ENCODE data around the gene DCAF10.
"Not testable (repeated sequence)": the region's sequence is repeated elsewhere in the genome, so short reads cannot be mapped to it uniquely, and the experiment has no call there.

DCAF10 gene

DNA sequence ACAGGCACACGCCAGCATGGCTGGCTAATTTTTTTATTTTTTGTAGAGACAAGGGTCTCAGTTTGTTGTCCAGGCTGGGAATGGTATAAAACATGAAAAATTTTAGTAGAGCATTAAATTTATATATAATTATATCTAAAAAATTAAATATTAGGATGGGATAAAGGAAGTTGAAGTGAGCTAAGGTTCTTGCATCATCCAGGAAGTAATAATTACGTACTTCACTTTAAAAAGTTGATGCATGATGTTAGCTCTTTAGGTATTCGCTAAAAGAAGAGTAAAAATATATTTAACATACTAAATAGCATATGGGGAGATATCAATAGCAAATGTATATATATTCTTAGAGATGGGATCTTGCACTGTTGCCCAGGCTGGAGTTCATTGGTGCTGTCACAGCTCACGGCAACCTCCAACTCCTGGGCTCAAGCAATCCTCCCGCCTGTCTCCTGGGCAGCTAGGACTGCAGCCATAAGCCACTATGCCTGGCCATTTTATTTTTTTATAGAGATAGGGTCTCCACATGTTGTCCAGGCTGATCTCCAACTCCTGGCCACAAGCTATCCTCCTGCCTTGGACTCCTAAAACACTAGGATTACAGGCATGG, 12.3 kb downstream of the DCAF10 start:
- no peak for TF ChIP-seq CTCF (IDR thresholded peaks at IDR 0.05; ENCODE audit: insufficient read depth, missing control alignments)

DNA sequence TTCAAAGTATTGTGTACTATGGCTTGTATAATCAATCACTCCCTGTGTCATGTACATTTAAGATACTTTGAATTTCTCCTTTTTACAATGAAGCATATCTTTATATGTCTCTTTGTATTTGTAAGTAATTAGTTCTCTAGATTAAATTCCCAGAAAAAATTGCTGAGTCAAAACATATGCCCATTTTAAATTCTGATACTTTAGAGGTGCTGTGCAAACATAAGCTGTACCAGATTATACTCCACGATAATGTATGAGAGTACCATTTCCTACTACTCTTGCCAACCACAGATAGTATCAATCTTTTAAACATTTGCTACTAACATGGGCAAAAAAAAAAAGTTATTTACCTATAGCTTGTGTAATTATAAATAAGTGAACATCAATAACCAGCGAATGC, 18.3 kb downstream of the DCAF10 start:
- TF ChIP-seq CTCF (IDR thresholded peaks at IDR 0.05; ENCODE audit: insufficient read depth, missing control alignments) = no peak
- FAIRE-seq = no peak
- no peak for DNase-seq (ENCODE audit: insufficient read length, low spot score)

More for the DNA sequence above, 12.3 kb downstream of the DCAF10 start:
- FAIRE-seq (no peak), DNase-seq (ENCODE audit: insufficient read length, low spot score) (no peak)

DNA sequence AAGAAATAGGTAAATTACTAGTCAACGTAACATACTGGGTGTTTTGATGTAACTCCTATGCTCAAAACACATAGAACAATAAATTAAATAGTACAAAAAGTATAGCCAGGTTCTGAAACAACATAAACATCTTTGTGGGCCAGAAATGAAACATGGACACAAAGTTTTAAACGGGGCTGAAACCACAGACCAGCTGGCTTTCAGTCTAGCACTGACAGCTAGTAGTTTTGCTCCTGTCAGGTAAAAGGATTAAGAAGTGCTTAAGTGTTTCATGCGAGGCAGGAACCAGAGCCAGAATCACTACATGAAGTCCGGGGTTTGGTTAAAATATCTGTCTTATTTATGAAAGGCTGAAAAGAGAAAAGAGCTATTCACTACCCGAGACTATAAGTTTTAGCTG, 19.5 kb downstream of the DCAF10 start:
- DNase-seq (ENCODE audit: insufficient read length, low spot score) (no peak), FAIRE-seq (no peak)

GRCh38 chr9:37825174-37825573, 24.6 kb downstream of the DCAF10 start:
- not testable (repeated sequence) for DNase-seq (ENCODE audit: insufficient read length, low spot score); FAIRE-seq

More for the DNA sequence above, 19.5 kb downstream of the DCAF10 start:
- TF ChIP-seq CTCF (IDR thresholded peaks at IDR 0.05; ENCODE audit: insufficient read depth, missing control alignments) = no peak

- FAIRE-seq (no peak), DNase-seq (ENCODE audit: insufficient read length, low spot score) (no peak)
- TF ChIP-seq CTCF (IDR thresholded peaks at IDR 0.05; ENCODE audit: insufficient read depth, missing control alignments) = no peak
These were observed 27.0 kb downstream of the DCAF10 start for GRCh38 chr9:37827483-37828165.

DNA sequence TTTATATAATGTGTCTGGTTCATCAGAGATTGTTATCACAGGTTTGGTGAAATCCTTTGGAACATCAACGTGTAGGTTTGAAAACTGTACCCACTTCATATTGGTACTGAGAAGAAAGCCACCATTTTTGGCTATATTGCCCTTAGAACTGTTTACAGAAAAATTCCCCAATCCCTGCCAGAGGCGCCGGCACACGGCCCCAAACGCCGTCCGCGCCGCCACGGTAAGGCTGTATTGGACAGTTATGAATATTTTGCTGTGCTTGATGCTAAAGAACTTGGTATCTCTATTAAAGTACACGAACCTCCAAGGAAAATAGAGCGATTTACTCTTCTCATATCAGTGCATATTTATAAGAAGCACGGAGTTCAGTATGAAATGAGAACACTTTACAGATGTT, 35.2 kb downstream of the DCAF10 start:
- TF ChIP-seq CTCF (IDR thresholded peaks at IDR 0.05; ENCODE audit: insufficient read depth, missing control alignments) = no peak
- DNase-seq (ENCODE audit: insufficient read length, low spot score) = no peak
- no peak for FAIRE-seq

DNA sequence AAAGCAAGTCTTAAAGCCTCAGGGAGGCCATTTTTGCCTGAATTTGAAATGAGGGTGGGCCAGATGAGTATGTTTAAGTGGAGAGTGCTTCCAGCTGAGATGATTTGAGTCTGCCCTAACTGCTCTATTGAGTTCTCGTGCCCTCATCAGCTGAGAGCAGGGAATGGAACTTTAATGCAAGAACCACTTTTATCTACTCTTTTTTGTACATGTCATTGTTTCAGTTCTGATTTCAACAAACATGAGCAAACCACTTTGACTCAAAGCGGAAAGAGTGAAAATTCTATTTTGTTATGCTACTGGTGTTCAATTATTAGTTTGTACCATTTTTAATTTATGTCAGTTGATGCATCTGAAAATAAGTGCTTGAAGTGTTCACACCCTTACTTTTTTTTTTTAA, 35.8 kb downstream of the DCAF10 start:
- TF ChIP-seq CTCF (IDR thresholded peaks at IDR 0.05; ENCODE audit: insufficient read depth, missing control alignments) = no peak
- no peak for DNase-seq (ENCODE audit: insufficient read length, low spot score)
- FAIRE-seq = peak; percentile 64
